ENCODE results near the gene DMP1.

DMP1 gene

GRCh38 chr4:87649980-87650379, at the start of gene DMP1:
TSS of gene DMP1 (plus strand) at chr4:87650280. CDS start at chr4:87656493, 6,213 bp downstream.
- no peaks in the 10 kb centered on the region for H3K9me3 ChIP-seq (ENCODE audit: control insufficient read depth, insufficient read depth, low read length)
- no peak within 1 kb of the TSS for H3K9ac ChIP-seq (ENCODE audit: low read depth, low read length)
- no peak within 1 kb of the TSS for H3K4me3 ChIP-seq (ENCODE audit: low read depth, low read length)
- H3K36me3 ChIP-seq (ENCODE audit: control insufficient read depth, insufficient read depth, low read length): no peaks in the 10 kb centered on the region
- peaks cover 5% of the 10 kb centered on the region for H3K4me1 ChIP-seq (ENCODE audit: control insufficient read depth, insufficient read depth, low read length)
- no peaks in the 10 kb centered on the region for H3K27me3 ChIP-seq (ENCODE audit: control insufficient read depth, insufficient read depth, low read length)

- Histone ChIP-seq H3K4me1 (ENCODE audit: control insufficient read depth, insufficient read depth, low read length) (no peaks in the 10 kb centered on the region), H3K4me3 (ENCODE audit: low read depth, low read length) (no peak overlapping the region), H3K27me3 (ENCODE audit: control insufficient read depth, insufficient read depth, low read length) (no peaks in the 10 kb centered on the region), H3K9ac (ENCODE audit: low read depth, low read length) (no peak overlapping the region), H3K36me3 (ENCODE audit: control insufficient read depth, insufficient read depth, low read length) (no peaks in the 10 kb centered on the region), H3K9me3 (ENCODE audit: control insufficient read depth, insufficient read depth, low read length) (no peaks in the 10 kb centered on the region)
Observed at GRCh38 chr4:87601361-87601760, 48.7 kb upstream of the DMP1 start.

- Histone ChIP-seq H3K9me3 (ENCODE audit: control insufficient read depth, insufficient read depth, low read length) (no peaks in the 10 kb centered on the region), H3K27me3 (ENCODE audit: control insufficient read depth, insufficient read depth, low read length) (no peaks in the 10 kb centered on the region), H3K4me1 (ENCODE audit: control insufficient read depth, insufficient read depth, low read length) (no peaks in the 10 kb centered on the region), H3K4me3 (ENCODE audit: low read depth, low read length) (no peak within 1 kb of the TSS), H3K36me3 (ENCODE audit: control insufficient read depth, insufficient read depth, low read length) (no peaks in the 10 kb centered on the region), H3K9ac (ENCODE audit: low read depth, low read length) (no peak within 1 kb of the TSS)
Observed at GRCh38 chr4:87608229-87608628, 41.9 kb upstream of the DMP1 start, which contains the start of gene DSPP. TSS of gene DSPP (plus strand) at chr4:87608529. CDS start at chr4:87610909, 2,380 bp downstream.

- H3K9me3 ChIP-seq (ENCODE audit: control insufficient read depth, insufficient read depth, low read length): no peaks in the 10 kb centered on the region
- H3K36me3 ChIP-seq (ENCODE audit: control insufficient read depth, insufficient read depth, low read length): no peaks in the 10 kb centered on the region
- no peak overlapping the region for H3K9ac ChIP-seq (ENCODE audit: low read depth, low read length)
- H3K4me3 ChIP-seq (ENCODE audit: low read depth, low read length): no peak overlapping the region
- no peaks in the 10 kb centered on the region for H3K27me3 ChIP-seq (ENCODE audit: control insufficient read depth, insufficient read depth, low read length)
- no peaks in the 10 kb centered on the region for H3K4me1 ChIP-seq (ENCODE audit: control insufficient read depth, insufficient read depth, low read length)
Observed at GRCh38 chr4:87614292-87614890, 35.7 kb upstream of the DMP1 start.

GRCh38 chr4:87616268-87616667, 33.8 kb upstream of the DMP1 start:
- Histone ChIP-seq H3K9me3 (ENCODE audit: control insufficient read depth, insufficient read depth, low read length) (no peaks in the 10 kb centered on the region), H3K27me3 (ENCODE audit: control insufficient read depth, insufficient read depth, low read length) (no peaks in the 10 kb centered on the region), H3K4me3 (ENCODE audit: low read depth, low read length) (no peak overlapping the region), H3K36me3 (ENCODE audit: control insufficient read depth, insufficient read depth, low read length) (no peaks in the 10 kb centered on the region), H3K4me1 (ENCODE audit: control insufficient read depth, insufficient read depth, low read length) (no peaks in the 10 kb centered on the region), H3K9ac (ENCODE audit: low read depth, low read length) (no peak overlapping the region)

GRCh38 chr4:87620086-87620485, 30.0 kb upstream of the DMP1 start:
- H3K9ac ChIP-seq (ENCODE audit: low read depth, low read length): no peak overlapping the region
- H3K4me3 ChIP-seq (ENCODE audit: low read depth, low read length): no peak overlapping the region
- no peaks in the 10 kb centered on the region for H3K27me3 ChIP-seq (ENCODE audit: control insufficient read depth, insufficient read depth, low read length)
- H3K9me3 ChIP-seq (ENCODE audit: control insufficient read depth, insufficient read depth, low read length): no peaks in the 10 kb centered on the region
- no peaks in the 10 kb centered on the region for H3K4me1 ChIP-seq (ENCODE audit: control insufficient read depth, insufficient read depth, low read length)
- H3K36me3 ChIP-seq (ENCODE audit: control insufficient read depth, insufficient read depth, low read length): no peaks in the 10 kb centered on the region

- Histone ChIP-seq H3K9ac (ENCODE audit: low read depth, low read length) (no peak overlapping the region), H3K9me3 (ENCODE audit: control insufficient read depth, insufficient read depth, low read length) (no peaks in the 10 kb centered on the region), H3K27me3 (ENCODE audit: control insufficient read depth, insufficient read depth, low read length) (no peaks in the 10 kb centered on the region)
Observed at GRCh38 chr4:87620491-87620890, 29.6 kb upstream of the DMP1 start.

GRCh38 chr4:87622303-87622702, 27.8 kb upstream of the DMP1 start:
- Histone ChIP-seq H3K4me3 (ENCODE audit: low read depth, low read length) (no peak overlapping the region), H3K4me1 (ENCODE audit: control insufficient read depth, insufficient read depth, low read length) (no peaks in the 10 kb centered on the region), H3K9ac (ENCODE audit: low read depth, low read length) (no peak overlapping the region), H3K9me3 (ENCODE audit: control insufficient read depth, insufficient read depth, low read length) (no peaks in the 10 kb centered on the region), H3K27me3 (ENCODE audit: control insufficient read depth, insufficient read depth, low read length) (no peaks in the 10 kb centered on the region), H3K36me3 (ENCODE audit: control insufficient read depth, insufficient read depth, low read length) (no peaks in the 10 kb centered on the region)

More at GRCh38 chr4:87620491-87620890, 29.6 kb upstream of the DMP1 start:
- no peaks in the 10 kb centered on the region for H3K36me3 ChIP-seq (ENCODE audit: control insufficient read depth, insufficient read depth, low read length)
- H3K4me3 ChIP-seq (ENCODE audit: low read depth, low read length): no peak overlapping the region
- H3K4me1 ChIP-seq (ENCODE audit: control insufficient read depth, insufficient read depth, low read length): no peaks in the 10 kb centered on the region

GRCh38 chr4:87624698-87625097, 25.4 kb upstream of the DMP1 start:
- H3K9me3 ChIP-seq (ENCODE audit: control insufficient read depth, insufficient read depth, low read length): no peaks in the 10 kb centered on the region
- H3K9ac ChIP-seq (ENCODE audit: low read depth, low read length): no peak overlapping the region
- no peaks in the 10 kb centered on the region for H3K36me3 ChIP-seq (ENCODE audit: control insufficient read depth, insufficient read depth, low read length)
- H3K4me3 ChIP-seq (ENCODE audit: low read depth, low read length): no peak overlapping the region
- no peaks in the 10 kb centered on the region for H3K27me3 ChIP-seq (ENCODE audit: control insufficient read depth, insufficient read depth, low read length)
- no peaks in the 10 kb centered on the region for H3K4me1 ChIP-seq (ENCODE audit: control insufficient read depth, insufficient read depth, low read length)

GRCh38 chr4:87631668-87632067, 18.4 kb upstream of the DMP1 start:
- no peaks in the 10 kb centered on the region for H3K4me1 ChIP-seq (ENCODE audit: control insufficient read depth, insufficient read depth, low read length)
- H3K9ac ChIP-seq (ENCODE audit: low read depth, low read length): no peak overlapping the region
- H3K9me3 ChIP-seq (ENCODE audit: control insufficient read depth, insufficient read depth, low read length): no peaks in the 10 kb centered on the region
- H3K36me3 ChIP-seq (ENCODE audit: control insufficient read depth, insufficient read depth, low read length): no peaks in the 10 kb centered on the region
- H3K4me3 ChIP-seq (ENCODE audit: low read depth, low read length): no peak overlapping the region
- no peaks in the 10 kb centered on the region for H3K27me3 ChIP-seq (ENCODE audit: control insufficient read depth, insufficient read depth, low read length)

- H3K9ac ChIP-seq (ENCODE audit: low read depth, low read length): no peak overlapping the region
- H3K36me3 ChIP-seq (ENCODE audit: control insufficient read depth, insufficient read depth, low read length): no peaks in the 10 kb centered on the region
- H3K9me3 ChIP-seq (ENCODE audit: control insufficient read depth, insufficient read depth, low read length): no peaks in the 10 kb centered on the region
- no peak overlapping the region for H3K4me3 ChIP-seq (ENCODE audit: low read depth, low read length)
- H3K27me3 ChIP-seq (ENCODE audit: control insufficient read depth, insufficient read depth, low read length): no peaks in the 10 kb centered on the region
- H3K4me1 ChIP-seq (ENCODE audit: control insufficient read depth, insufficient read depth, low read length): no peaks in the 10 kb centered on the region
Observed at GRCh38 chr4:87632469-87632868, 17.6 kb upstream of the DMP1 start.

- H3K27me3 ChIP-seq (ENCODE audit: control insufficient read depth, insufficient read depth, low read length): no peaks in the 10 kb centered on the region
- no peak overlapping the region for H3K4me3 ChIP-seq (ENCODE audit: low read depth, low read length)
- no peaks in the 10 kb centered on the region for H3K9me3 ChIP-seq (ENCODE audit: control insufficient read depth, insufficient read depth, low read length)
- no peaks in the 10 kb centered on the region for H3K4me1 ChIP-seq (ENCODE audit: control insufficient read depth, insufficient read depth, low read length)
- H3K36me3 ChIP-seq (ENCODE audit: control insufficient read depth, insufficient read depth, low read length): no peaks in the 10 kb centered on the region
- no peak overlapping the region for H3K9ac ChIP-seq (ENCODE audit: low read depth, low read length)
Observed at GRCh38 chr4:87633243-87633642, 16.8 kb upstream of the DMP1 start.

All from iPS-15b (cell line).